ENCODE results near the gene GMIP.

DNA sequence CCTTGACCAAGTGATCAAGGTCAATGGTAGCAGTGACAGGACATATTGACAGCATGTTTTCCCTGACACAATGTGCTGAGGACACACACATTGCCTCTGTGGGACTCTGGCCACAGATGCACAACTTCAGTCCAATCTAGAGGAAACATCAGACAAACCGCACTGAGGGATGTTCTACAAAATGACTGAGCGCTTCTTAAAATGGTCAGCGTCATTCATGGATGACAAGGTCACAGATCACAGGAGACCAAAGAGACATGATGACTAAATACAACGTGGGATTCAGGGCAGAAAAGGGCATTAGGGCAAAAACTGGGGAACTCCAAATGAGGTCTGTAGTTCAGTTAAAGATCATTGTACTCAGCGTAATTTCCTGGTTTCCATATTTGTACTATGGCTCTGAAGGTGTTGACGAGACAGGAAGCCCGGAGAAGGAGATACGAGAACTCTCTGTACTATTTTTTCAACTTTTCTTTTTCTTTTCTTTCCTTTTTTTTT is 45.6 kb downstream of the GMIP start:
- TF ChIP-seq, protein P1, sequence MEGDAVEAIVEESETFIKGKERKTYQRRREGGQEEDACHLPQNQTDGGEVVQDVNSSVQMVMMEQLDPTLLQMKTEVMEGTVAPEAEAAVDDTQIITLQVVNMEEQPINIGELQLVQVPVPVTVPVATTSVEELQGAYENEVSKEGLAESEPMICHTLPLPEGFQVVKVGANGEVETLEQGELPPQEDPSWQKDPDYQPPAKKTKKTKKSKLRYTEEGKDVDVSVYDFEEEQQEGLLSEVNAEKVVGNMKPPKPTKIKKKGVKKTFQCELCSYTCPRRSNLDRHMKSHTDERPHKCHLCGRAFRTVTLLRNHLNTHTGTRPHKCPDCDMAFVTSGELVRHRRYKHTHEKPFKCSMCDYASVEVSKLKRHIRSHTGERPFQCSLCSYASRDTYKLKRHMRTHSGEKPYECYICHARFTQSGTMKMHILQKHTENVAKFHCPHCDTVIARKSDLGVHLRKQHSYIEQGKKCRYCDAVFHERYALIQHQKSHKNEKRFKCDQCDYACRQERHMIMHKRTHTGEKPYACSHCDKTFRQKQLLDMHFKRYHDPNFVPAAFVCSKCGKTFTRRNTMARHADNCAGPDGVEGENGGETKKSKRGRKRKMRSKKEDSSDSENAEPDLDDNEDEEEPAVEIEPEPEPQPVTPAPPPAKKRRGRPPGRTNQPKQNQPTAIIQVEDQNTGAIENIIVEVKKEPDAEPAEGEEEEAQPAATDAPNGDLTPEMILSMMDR (conservative IDR thresholded peaks at IDR 0.05 in 1 of 2, IDR thresholded peaks at IDR 0.05 in 1 of 2; ENCODE audit: extremely low read depth in 1 of 2, insufficient read depth in 1 of 2, low read depth in 1 of 2, low read length in 2 of 2): no peak
- no peak for TF ChIP-seq EZH2 (IDR thresholded peaks at IDR 0.05; ENCODE audit: borderline replicate concordance, low read length)

Measured in mammary epithelial cell (primary cell).